GM04504 (cell line): Measurements from ENCODE around the gene HIVEP3.

Experiments
- DNase-seq: peaks from one replicate; pipeline ENCODE4 v3.0.0-alpha.2; 2012; ENCODE audit warnings: low read depth

The HIVEP3 gene

GRCh38 chr1:41730806-41731205 lies 187.9 kb downstream of the HIVEP3 start:
- no peak for DNase-seq

DNA sequence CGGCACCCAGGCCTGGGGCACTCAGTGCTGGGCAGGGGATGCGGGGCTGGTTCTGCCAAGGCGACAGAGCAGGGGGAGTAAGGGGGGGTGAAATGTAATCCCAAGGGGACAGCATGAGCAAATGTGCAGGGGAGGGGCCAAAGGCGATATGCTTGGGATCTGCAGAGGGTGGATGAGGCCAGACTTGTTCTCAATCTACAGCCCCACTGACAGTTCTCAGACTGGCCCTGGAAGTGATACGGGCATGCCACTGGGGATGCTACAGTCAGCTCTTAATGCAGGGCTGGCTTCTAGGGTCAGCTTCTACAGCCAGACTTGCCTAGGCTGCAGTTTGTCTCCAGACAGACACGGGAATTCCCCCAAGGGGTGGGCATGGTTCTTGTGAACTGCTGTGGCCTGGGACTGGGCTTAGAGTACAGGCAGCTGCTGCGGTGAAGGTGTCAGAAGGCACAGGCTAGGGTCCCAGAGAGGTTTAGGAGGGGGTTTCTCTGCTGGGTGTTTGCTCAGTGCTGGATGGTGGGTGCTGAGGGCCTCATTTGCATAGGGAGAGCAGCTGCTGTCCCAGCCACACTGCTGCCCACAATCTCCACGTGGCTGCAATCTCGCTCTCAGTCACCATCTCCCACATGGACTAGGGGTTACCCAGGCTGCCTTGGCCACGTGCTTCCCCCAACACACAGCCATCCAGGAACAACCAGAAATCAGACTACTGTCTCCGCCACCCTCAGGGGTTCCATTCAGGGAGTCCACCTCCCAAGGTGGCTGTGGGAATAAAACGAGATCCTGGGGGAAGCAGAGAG lies 190.1 kb downstream of the HIVEP3 start:
- no peak for DNase-seq

- no peak for DNase-seq
These were observed 191.0 kb downstream of the HIVEP3 start for GRCh38 chr1:41727749-41728115.

- DNase-seq: no peak
These were observed 191.6 kb downstream of the HIVEP3 start for GRCh38 chr1:41726899-41727748.

- DNase-seq: no peak
These were observed 192.4 kb downstream of the HIVEP3 start for GRCh38 chr1:41726292-41726691.

DNA sequence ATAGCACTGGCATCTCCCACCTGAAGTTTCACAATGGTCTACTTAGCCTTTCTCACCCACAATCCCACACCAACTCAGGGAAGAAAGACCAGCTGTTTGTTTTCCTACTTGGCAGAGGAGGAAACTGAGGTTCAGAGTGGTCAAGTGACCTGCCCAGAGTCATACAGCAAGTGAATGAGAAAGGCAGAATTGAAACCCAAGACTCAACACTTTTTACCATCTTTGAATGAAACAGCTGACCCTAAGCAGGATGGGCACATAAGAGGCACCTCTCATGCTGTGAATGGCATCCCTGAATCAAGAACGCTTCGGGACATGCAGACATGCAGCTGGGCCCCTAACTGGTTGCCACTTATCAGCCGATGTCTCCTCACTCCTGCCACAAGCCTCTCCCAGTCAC lies 193.8 kb downstream of the HIVEP3 start:
- DNase-seq: no peak

DNA sequence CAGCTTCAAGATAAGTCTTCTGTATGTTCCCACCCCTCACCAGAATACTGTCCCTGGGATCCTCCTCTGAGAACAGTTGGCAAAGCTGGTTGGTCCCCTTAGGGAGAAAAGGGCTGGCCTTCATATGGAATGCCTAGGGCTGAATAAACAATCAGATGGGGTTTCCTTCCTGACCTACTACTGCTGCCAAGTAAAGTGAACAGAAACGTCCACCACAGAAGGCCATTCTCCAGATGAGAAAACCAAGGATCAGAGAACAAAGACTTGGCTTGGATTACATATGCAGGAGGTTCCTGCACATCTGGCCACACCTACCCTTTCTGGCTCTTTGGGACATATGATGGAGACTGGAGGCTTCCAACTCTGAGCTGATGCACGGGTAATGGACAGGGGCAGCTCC lies 194.5 kb downstream of the HIVEP3 start:
- DNase-seq: no peak

DNA sequence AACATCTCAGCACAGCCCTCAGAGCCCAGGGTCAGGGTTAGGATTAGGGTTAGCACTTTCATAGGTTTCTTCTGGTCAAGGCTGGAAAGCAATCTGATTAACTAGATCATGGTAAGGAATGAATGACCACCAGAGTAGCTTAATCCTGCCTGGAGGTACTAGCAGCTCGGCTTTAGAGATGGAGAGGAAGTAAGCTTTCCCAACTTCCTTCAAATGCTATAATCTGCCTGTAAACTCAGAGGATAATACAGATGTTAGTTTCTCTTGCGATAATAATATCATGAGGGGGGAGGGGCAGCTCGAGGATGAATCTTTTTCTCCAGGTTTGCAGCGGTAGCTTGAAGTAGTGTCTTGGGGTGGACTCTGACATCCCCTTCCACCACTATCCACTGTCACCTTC lies 194.9 kb downstream of the HIVEP3 start:
- DNase-seq: no peak

DNA sequence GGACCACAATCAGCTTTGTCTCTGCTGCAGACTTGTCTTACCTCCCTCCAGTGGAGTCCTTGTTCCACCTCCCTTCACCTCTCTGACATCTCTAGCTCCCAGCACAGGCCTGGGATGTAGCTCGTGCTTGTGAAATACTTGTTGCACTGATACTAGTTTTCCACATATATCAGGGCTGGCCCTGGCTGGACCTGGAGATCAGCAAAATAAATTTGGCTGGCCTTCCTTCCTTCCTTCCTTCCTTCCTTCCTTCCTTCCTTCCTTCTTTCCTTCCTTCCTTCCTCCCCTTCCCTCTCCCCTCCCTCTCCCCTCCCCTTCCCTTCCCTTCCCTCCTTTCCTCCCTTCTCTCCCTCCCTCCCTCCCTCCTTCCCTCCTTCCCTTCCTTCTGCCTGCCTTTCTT lies 196.5 kb downstream of the HIVEP3 start:
- no peak for DNase-seq

DNA sequence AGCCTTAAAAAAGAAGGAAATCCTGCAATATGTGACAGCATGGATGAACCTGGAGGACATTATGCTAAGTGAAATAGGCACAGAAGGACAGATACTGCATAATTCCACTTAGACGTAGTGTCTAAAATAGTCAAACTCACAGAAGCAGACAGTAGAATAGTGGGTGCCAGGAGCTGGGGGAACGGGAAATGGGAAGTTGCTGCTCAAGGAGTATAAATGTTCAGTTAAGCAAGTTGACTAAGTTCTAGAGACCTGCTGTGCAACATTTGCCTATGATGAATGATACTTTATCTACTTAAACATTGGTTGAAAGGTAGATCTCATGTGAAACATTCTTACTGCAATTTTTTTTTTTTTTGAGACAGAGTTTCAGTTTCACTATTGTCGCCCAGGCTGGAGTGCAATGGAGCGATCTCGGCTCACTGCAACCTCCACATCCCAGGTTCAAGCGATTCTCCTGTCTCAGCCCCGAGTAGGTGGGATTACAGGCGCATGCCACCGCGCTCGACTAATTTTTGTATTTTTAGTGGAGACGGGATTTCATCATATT lies 197.8 kb downstream of the HIVEP3 start:
- no peak for DNase-seq

GRCh38 chr1:41719590-41719989 lies 199.1 kb downstream of the HIVEP3 start:
- no peak for DNase-seq

GRCh38 chr1:41719128-41719527 lies 199.6 kb downstream of the HIVEP3 start:
- no peak for DNase-seq

GRCh38 chr1:41718497-41718896 lies 200.2 kb downstream of the HIVEP3 start:
- DNase-seq: no peak

DNA sequence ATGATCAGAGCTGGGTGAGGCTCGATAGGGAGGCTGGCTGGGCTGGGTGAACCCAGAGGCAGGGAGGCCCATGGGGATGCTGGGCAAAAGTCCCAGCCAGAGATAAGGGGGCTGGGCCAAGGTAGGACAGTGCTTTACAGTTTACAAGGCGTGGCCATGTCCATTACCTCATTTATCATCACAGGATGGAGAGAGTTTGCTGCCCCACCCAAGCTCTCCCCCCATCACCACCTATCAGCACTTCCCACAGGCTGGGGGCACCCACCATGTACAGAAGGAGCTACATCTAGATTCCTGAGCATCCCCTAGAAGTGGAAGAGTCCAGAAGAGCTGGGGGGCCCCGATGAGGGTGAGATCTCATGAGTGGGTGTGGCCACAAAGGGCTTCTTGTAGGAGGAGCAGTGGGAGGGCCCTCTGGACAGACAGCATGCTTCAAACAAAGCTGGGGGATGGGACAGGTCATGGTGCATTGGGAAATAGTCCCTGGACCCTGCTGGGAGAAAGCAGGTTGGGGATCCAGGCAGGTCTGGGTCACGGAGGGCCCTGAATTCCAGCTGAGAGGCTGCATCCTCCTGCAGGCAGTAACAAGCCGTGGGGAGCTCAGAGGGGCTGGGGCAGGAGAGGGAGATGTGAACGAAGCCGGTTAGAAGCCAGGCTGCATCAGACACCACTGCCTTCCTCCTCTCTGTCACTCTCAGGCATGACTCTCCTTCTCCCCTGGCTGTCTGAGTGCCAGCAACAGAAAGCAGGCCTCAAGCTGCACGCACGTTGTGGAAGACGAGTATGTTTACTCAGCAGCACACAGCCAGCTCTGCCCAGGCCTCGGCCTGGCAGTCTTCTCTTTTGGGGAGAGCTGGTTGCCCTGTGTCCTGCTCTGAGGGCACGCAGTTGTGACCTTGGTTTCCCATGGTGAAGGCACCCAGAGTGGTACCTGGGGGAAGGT lies 202.3 kb downstream of the HIVEP3 start:
- no peak for DNase-seq

GRCh38 chr1:41715441-41716095 lies 203.2 kb downstream of the HIVEP3 start:
- DNase-seq: no peak

DNA sequence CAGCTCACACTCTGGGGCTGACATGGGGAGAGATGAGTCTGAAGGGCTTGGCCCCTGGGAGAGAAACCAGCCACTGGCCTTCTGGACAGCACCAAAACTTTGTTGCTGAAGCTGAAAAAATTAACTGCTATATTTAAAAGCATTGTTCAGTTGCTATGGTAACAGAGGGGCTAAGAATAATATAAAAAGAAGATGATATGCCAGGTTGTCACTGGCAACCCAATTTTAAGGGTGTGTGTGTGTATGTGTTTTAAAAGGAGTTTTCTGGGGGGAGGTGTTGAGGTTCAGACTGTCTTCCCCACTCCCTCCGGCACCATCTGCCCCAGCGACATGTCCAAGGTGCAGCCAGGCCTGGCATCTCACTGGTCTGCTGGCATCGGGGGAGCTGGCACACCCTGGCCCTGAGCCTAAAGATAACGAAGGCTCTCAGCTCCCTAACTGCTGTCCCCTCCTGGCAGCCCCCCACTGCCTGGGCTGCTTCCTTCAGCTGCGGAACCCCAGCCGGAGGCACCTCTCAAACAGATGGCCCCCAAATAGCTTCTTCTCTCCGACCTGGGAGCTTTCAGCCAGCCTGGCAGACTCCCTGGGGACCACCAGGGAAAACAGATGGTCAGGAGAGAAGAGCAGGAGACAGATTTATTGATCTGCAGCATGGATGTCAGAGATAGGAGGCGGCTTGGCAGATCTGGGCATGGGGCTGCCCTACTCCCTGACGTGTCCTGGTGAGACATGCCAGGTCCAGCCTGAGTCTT lies 203.9 kb downstream of the HIVEP3 start:
- DNase-seq: no peak

GRCh38 chr1:41713557-41714327 lies 205.0 kb downstream of the HIVEP3 start:
- DNase-seq: peak; percentile 76

- DNase-seq: no peak
These were observed 205.6 kb downstream of the HIVEP3 start for GRCh38 chr1:41713141-41713540.

DNA sequence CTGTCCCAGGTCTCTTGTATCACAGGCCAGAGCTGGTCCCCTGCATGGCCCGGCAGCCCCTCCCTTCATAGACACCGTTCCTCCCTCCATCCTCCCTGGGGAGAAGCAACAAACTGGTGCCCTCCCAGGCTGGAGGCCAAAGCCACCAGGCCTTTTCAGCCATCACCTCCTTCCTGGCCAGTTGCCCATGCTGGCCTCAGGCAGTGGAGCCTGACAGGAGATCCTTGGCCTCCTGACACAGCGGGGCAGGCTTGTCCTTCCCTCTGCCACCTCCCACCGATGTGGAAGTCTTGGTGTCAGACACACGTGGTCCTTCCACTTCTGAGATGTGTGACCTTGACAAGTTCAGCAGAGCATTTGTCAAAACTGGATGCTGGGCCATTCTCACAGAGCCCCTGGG lies 206.0 kb downstream of the HIVEP3 start:
- no peak for DNase-seq

DNA sequence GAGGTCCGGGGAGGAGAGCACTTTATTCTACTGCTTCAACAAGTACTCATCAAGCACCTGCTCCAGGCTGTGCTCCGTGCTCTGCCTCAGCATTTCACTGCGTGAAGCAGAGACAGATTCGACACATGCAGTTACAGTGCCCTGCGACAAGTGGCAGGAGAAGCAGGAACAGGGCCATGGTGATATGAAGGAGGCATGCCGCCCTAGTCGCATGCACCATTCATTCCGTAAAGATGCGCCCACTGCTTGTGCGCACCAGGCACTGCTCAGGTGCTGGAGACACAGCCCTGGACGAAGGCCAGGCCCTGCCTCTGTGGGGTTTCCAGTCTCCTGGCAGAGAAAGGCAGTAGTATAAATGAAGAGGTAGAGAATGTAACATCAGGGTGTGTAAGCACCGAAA lies 206.6 kb downstream of the HIVEP3 start:
- DNase-seq: no peak
